PC-9 (cell line): Measurements from ENCODE around the gene VTCN1. TPM values are rescaled to one million over a fixed set of nuclear protein-coding genes. Genes with fewer than 3 reads are reported as not detected.

Experiments
- BruUV-seq: library from RNA; stranded (reverse); fragments of 400-500 nt; replicated peaks from 2 replicates; lab custom pipeline; 2021; lab: Mats Ljungman, UMichigan
- CTCF ChIA-PET: fragments of 300-600 bp; sonication (Branson Sonifier 250); formaldehyde crosslinking; loops from one replicate; lab custom pipeline; 2022; ENCODE audit warnings: antibody characterized with exemption; lab: Charles Lee
- POLR2A ChIA-PET: fragments of 300-600 bp; sonication (Branson Sonifier 250); formaldehyde crosslinking; loops from one replicate; lab custom pipeline; 2022; ENCODE audit warnings: antibody characterized with exemption; ENCODE audit not compliant: unreplicated experiment; lab: Charles Lee
- DNase-seq, 2 experiments: peaks; one replicate each; pipeline versions ENCODE4 v3.0.0 to v3.0.0-alpha.2; 2015 to 2022; ENCODE audit warnings: mixed read lengths in 1 of 2
- H2AFZ ChIP-seq: fragments of 200-600 bp; sonication (generic); 2 replicates; pipeline ENCODE4 v1.8.1; 2017; ENCODE audit warnings: antibody characterized with exemption
- H3F3A ChIP-seq: fragments of 200-600 bp; sonication (generic); 2 replicates; pipeline ENCODE4 v1.8.1; 2017; ENCODE audit warnings: antibody characterized with exemption, mild to moderate bottlenecking, low read depth; ENCODE audit not compliant: insufficient read depth
- H3K27ac ChIP-seq: fragments of 200-600 bp; sonication (generic); 2 replicates; pipeline ENCODE4 v1.6.1; 2016; ENCODE audit warnings: mixed run types
- H3K27me3 ChIP-seq: fragments of 200-600 bp; sonication (generic); 2 replicates; pipeline ENCODE4 v1.6.1; 2016; ENCODE audit warnings: low read depth, mixed run types; ENCODE audit not compliant: insufficient read depth
- H3K36me3 ChIP-seq: fragments of 200-600 bp; sonication (generic); 2 replicates; pipeline ENCODE4 v1.6.1; 2016; ENCODE audit warnings: low read depth, mixed run types
- H3K4me1 ChIP-seq: fragments of 200-600 bp; sonication (generic); replicated peaks from 2 replicates; pipeline ENCODE4 v1.6.1; 2016; ENCODE audit warnings: mixed run types; ENCODE audit not compliant: insufficient read depth
- H3K4me2 ChIP-seq: fragments of 200-600 bp; sonication (generic); 2 replicates; pipeline ENCODE4 v1.6.1; 2017; ENCODE audit warnings: mixed run types
- H3K4me3 ChIP-seq: fragments of 200-600 bp; sonication (generic); 2 replicates; pipeline ENCODE4 v1.6.1; 2016; ENCODE audit warnings: mixed run types
- H3K79me2 ChIP-seq: fragments of 200-600 bp; sonication (generic); 2 replicates; pipeline ENCODE4 v1.6.1; 2017; ENCODE audit warnings: low read depth, mixed run types
- H3K9me2 ChIP-seq: fragments of 200-600 bp; sonication (generic); 2 replicates; pipeline ENCODE4 v1.8.1; 2017; ENCODE audit warnings: mild to moderate bottlenecking; ENCODE audit not compliant: insufficient read depth
- H3K9me3 ChIP-seq: fragments of 200-600 bp; sonication (generic); 2 replicates; pipeline ENCODE4 v1.8.1; 2016; ENCODE audit warnings: low read depth; ENCODE audit not compliant: insufficient read depth
- H4K20me1 ChIP-seq: fragments of 200-600 bp; sonication (generic); 2 replicates; pipeline ENCODE4 v1.8.1; 2017; ENCODE audit not compliant: insufficient read depth
- CTCF ChIP-seq: fragments of 200-600 bp; sonication (generic); conservative IDR thresholded peaks from 2 replicates; pipeline ENCODE4 v1.6.1; 2017; ENCODE audit warnings: mixed run types, antibody characterized with exemption, mild to moderate bottlenecking, moderate library complexity
- EZH2 ChIP-seq: fragments of 200-600 bp; sonication (generic); IDR thresholded peaks from 2 replicates; pipeline ENCODE4 v1.8.0; 2017; ENCODE audit warnings: antibody characterized with exemption, low read depth
- intact Hi-C: fragments of 100-400 bp; cut with micrococcal nuclease; formaldehyde crosslinking; loops from one replicate; pipeline ENCODE4 v1.10.0; 2022; ENCODE audit not compliant: unreplicated experiment
- total RNA-seq: library from RNA; stranded (reverse); gene quantifications from 2 replicates; pipeline ENCODE4 v1.2.3, GENCODE V29; 2021

VTCN1 gene
- total RNA-seq, 1 experiment from 2014 or later = 5.0 TPM

DNA sequence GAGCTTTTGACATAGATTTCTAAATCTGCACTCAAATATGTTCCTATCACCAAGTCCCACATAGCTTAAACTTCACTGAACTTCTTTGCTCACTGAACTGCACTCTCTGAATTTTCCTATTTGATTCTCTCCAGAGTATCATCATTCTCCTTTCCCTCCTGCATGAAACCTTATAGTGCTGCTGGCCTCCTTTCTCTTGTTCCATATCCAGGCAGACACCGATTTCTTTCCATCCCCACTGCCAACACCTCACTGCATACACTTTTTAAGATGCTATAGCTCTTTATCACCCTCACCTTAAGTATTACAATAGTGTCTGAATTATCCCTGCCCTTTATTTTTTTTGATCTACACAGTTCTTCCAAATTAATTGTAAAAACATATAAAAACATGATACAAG, 86.1 kb downstream of the VTCN1 start:
- H3K4me1 ChIP-seq = peaks cover 21% of the 10 kb centered on the region
- BruUV-seq = no TSS peak
- H3K4me2 ChIP-seq = no peak overlapping the region
- H3K4me3 ChIP-seq = no peak overlapping the region
- H2AFZ ChIP-seq = no peak overlapping the region
- H3K36me3 ChIP-seq = no peaks in the 10 kb centered on the region
- CTCF ChIA-PET = interaction anchor here (0.6 kb wide), 1 partner anchor 172 kb away, joined by 3 read pairs; no protein-coding TSS in a partner anchor
- intact Hi-C loops = loop anchor here (5.0 to 10.0 kb wide), 2 partner anchors 240 to 483 kb away; partner anchors contain the start of genes MAN1A2 and TENT5C
- H3F3A ChIP-seq = no peaks in the 10 kb centered on the region; the same call in 1 of the 2 replicates
- TF ChIP-seq EZH2 (no peak), CTCF (no peak)
- POLR2A ChIA-PET = interaction anchor here (0.6 kb wide), 1 partner anchor 31 kb away, joined by 7 read pairs; no protein-coding TSS in a partner anchor
- H4K20me1 ChIP-seq = no peaks in the 10 kb centered on the region
- no peak overlapping the region for H3K27ac ChIP-seq
- no peaks in the 10 kb centered on the region for H3K27me3 ChIP-seq
- DNase-seq = no peak
- no peaks in the 10 kb centered on the region for H3K9me3 ChIP-seq
- no peaks in the 10 kb centered on the region for H3K79me2 ChIP-seq
- no peaks in the 10 kb centered on the region for H3K9me2 ChIP-seq

- ChIA-PET POLR2A (no interaction called here), CTCF (interaction anchor here (0.9 to 1.7 kb wide), 2 partner anchors 30 to 161 kb away, joined by 4 to 11 read pairs; no protein-coding TSS in a partner anchor)
- no peaks in the 10 kb centered on the region; the same call in 1 of the 2 replicates for H3F3A ChIP-seq
Measured at GRCh38 chr1:117123274-117123673, 87.5 kb downstream of the VTCN1 start.

More at GRCh38 chr1:117123274-117123673, 87.5 kb downstream of the VTCN1 start:
- Histone ChIP-seq H3K27me3 (no peaks in the 10 kb centered on the region), H4K20me1 (no peaks in the 10 kb centered on the region), H3K36me3 (no peaks in the 10 kb centered on the region), H3K9me2 (no peaks in the 10 kb centered on the region), H3K4me3 (no peak overlapping the region), H3K4me2 (no peak overlapping the region), H3K4me1 (peaks cover 15% of the 10 kb centered on the region), H3K27ac (no peak overlapping the region), H3K9me3 (no peaks in the 10 kb centered on the region), H3K79me2 (no peaks in the 10 kb centered on the region), H2AFZ (no peak overlapping the region)
- no TSS peak for BruUV-seq
- intact Hi-C loops = loop anchor here (5.0 to 10.0 kb wide), 2 partner anchors 242 to 484 kb away; partner anchors contain the start of genes MAN1A2 and TENT5C
- TF ChIP-seq EZH2 = no peak
- no peak for TF ChIP-seq CTCF
- no peak for DNase-seq
